Osteoblast (primary cell): ENCODE data around the gene SH3RF3. TPM values are rescaled to one million over a fixed set of nuclear protein-coding genes. Genes with fewer than 3 reads are reported as not detected.

Experiments
- DNase-seq: peaks from one replicate; pipeline ENCODE4 v3.0.0; 2011; ENCODE audit warnings: low spot score, mixed read lengths; ENCODE audit not compliant: insufficient read length; ENCODE audit errors: missing footprints
- H2AFZ ChIP-seq: 2 replicates; pipeline ENCODE4 v1.6.0; 2011; ENCODE audit warnings: mild to moderate bottlenecking, low read length
- H3K27ac ChIP-seq: 2 replicates; pipeline ENCODE4 v1.5.1; 2011; ENCODE audit warnings: mild to moderate bottlenecking, low read depth, low read length, moderate library complexity
- H3K27me3 ChIP-seq: 2 replicates; pipeline ENCODE4 v1.6.0; 2012; ENCODE audit warnings: mild to moderate bottlenecking, control low read depth, inconsistent platforms, low read length, moderate library complexity; ENCODE audit not compliant: insufficient read depth
- H3K36me3 ChIP-seq: 2 replicates; pipeline ENCODE4 v1.5.1; 2011; ENCODE audit warnings: mild to moderate bottlenecking, low read length, control low read depth, moderate library complexity; ENCODE audit not compliant: insufficient read depth
- H3K4me1 ChIP-seq: 2 replicates; pipeline ENCODE4 v1.5.1; 2011; ENCODE audit warnings: mild to moderate bottlenecking, low read length, control low read depth, moderate library complexity; ENCODE audit not compliant: insufficient read depth
- H3K4me2 ChIP-seq: 2 replicates; pipeline ENCODE4 v1.6.0; 2011; ENCODE audit warnings: mild to moderate bottlenecking, low read length; ENCODE audit not compliant: insufficient read depth
- H3K4me3 ChIP-seq: fragments of 200-600 bp; sonication (generic); 3 replicates; pipeline ENCODE4 v1.5.1; 2012; ENCODE audit warnings: mild to moderate bottlenecking, low read length, inconsistent platforms; ENCODE audit not compliant: insufficient read depth
- H3K79me2 ChIP-seq: 2 replicates; pipeline ENCODE4 v1.6.0; 2012; ENCODE audit warnings: mild to moderate bottlenecking, low read length, control low read depth, inconsistent platforms; ENCODE audit not compliant: insufficient read depth
- H3K9me3 ChIP-seq: 2 replicates; pipeline ENCODE4 v1.5.1; 2011; ENCODE audit warnings: low read depth, low read length, control low read depth
- H4K20me1 ChIP-seq: 2 replicates; pipeline ENCODE4 v1.6.0; 2012; ENCODE audit warnings: mild to moderate bottlenecking, low read length, control low read depth; ENCODE audit not compliant: insufficient read depth
- total RNA-seq: library from RNA; depleted of rRNA; stranded (reverse); fragments of >200 nt; gene quantifications from 2 replicates; pipeline ENCODE4 v1.2.3, GENCODE V29; 2012
- TF ChIP-seq, protein P1 (sequence below): IDR thresholded peaks from 2 replicates; pipeline ENCODE4 v1.5.1; 2011; ENCODE audit warnings: mild to moderate bottlenecking, low read depth, low read length, moderate library complexity; ENCODE audit errors: extremely low read depth

SH3RF3 gene
- total RNA-seq, 1 donor: 14.8 TPM

DNA sequence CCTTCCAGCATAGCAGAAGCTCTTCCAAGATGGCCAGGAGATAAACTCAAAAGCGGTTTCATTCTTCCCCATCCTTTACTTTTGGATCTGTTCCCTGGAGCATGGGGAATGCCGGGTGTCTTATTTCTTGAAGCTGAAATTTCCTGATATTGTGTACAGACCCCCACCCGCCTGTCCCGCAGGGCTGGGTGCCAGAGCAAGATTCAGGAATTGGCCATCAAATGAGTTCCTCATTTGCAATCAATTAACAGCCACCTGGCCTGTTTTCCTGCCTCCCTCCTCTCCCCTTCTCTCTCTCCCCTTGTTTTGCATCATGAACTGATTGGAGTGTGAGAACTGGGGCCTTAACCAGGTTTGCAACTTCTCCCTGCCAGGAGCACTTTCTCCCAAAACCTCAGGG lies 202.1 kb downstream of the SH3RF3 start:
- H3K9me3 ChIP-seq: no peaks in the 10 kb centered on the region
- no peak overlapping the region for H3K4me2 ChIP-seq
- DNase-seq: no peak
- peaks cover 69% of the 10 kb centered on the region for H3K4me1 ChIP-seq
- peak overlapping the region; percentile 93 for H3K27ac ChIP-seq
- TF ChIP-seq, protein P1, sequence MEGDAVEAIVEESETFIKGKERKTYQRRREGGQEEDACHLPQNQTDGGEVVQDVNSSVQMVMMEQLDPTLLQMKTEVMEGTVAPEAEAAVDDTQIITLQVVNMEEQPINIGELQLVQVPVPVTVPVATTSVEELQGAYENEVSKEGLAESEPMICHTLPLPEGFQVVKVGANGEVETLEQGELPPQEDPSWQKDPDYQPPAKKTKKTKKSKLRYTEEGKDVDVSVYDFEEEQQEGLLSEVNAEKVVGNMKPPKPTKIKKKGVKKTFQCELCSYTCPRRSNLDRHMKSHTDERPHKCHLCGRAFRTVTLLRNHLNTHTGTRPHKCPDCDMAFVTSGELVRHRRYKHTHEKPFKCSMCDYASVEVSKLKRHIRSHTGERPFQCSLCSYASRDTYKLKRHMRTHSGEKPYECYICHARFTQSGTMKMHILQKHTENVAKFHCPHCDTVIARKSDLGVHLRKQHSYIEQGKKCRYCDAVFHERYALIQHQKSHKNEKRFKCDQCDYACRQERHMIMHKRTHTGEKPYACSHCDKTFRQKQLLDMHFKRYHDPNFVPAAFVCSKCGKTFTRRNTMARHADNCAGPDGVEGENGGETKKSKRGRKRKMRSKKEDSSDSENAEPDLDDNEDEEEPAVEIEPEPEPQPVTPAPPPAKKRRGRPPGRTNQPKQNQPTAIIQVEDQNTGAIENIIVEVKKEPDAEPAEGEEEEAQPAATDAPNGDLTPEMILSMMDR: no peak
- no peak overlapping the region for H2AFZ ChIP-seq
- H4K20me1 ChIP-seq: no peaks in the 10 kb centered on the region
- H3K79me2 ChIP-seq: peaks cover 44% of the 10 kb centered on the region
- no peak overlapping the region for H3K4me3 ChIP-seq
- no peaks in the 10 kb centered on the region for H3K36me3 ChIP-seq
- no peaks in the 10 kb centered on the region for H3K27me3 ChIP-seq

DNA sequence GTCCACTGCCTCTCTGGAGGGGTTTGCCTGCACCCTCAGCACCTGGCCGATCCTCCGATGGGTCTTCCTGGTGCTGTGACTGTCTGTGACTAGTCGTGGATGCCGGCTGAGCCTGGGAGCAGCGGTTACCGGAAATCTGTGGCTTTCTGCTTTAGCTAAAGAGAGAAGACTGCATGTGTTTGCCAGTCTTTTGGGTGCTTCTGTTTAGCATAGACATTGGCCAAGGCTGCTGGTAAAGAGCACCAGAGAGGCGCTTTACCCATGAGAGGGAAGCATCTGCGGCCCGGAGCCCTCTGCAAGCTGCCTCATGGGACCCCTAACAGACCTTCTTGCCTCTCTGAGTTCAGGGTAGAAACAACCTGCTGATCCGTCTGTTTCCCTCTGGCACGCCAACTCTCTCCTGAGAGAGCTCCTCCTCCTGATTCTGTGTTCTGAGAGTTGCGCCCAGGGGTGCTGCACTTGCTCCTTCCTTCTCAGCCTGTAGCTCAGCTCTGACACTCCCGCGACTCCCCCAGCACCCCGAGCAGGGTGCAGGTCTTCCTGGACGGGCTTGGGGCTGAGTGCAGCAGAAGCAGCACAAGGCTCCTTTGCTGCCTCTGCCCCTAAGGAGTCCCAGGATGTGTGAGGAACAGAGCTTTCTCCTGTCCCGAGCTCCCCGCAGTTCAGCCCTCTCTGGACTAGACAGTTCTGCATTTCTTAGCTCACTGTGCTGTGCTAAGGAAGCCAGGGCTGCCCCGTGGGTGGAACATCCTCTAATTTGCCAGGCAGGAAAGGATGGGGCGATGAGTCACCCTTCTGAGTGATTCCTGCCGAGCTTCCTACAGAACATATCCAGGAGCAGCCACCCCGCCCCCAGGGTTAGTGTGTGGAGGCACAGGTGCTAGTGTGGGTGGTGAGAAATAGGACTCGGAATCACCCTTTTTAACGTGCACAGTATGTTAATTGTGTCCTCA lies 203.2 kb downstream of the SH3RF3 start:
- TF ChIP-seq, protein P1: no peak
- Histone ChIP-seq H4K20me1 (no peaks in the 10 kb centered on the region), H3K27me3 (no peaks in the 10 kb centered on the region), H3K4me3 (peak overlapping the region; percentile 64), H3K4me1 (peaks cover 72% of the 10 kb centered on the region), H3K4me2 (peak overlapping the region; percentile 80), H3K36me3 (no peaks in the 10 kb centered on the region), H3K9me3 (no peaks in the 10 kb centered on the region), H3K79me2 (peaks cover 41% of the 10 kb centered on the region), H3K27ac (peak overlapping the region; percentile 93), H2AFZ (peak overlapping the region; percentile 65)
- DNase-seq: peak; percentile 95

DNA sequence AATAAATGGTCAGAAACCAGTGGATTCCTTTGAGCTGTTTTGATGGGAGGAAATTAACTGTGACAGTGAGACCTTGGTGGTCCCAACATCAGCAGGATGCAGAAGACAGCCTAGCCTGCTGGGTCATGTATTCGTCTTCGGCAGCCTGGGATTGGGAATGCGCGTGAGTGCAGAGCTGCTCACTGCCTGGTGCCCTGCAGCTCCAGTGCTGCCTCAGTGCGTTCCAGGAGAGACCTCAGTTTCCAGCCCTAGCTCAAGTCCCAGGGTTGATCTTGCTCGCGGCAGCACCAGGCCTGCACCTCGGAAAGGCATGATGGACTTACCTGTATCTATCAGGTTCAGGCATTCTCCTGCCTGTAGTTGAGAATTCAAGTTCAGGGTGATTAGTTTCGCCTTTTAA lies 203.9 kb downstream of the SH3RF3 start:
- peak overlapping the region; percentile 80 for H3K4me2 ChIP-seq
- H2AFZ ChIP-seq: no peak overlapping the region
- peaks cover 75% of the 10 kb centered on the region for H3K4me1 ChIP-seq
- DNase-seq: no peak
- no peak overlapping the region for H3K4me3 ChIP-seq
- peaks cover 43% of the 10 kb centered on the region for H3K79me2 ChIP-seq
- no peaks in the 10 kb centered on the region for H4K20me1 ChIP-seq
- no peaks in the 10 kb centered on the region for H3K36me3 ChIP-seq
- TF ChIP-seq, protein P1: no peak
- H3K27me3 ChIP-seq: no peaks in the 10 kb centered on the region
- H3K27ac ChIP-seq: peak overlapping the region; percentile 93
- H3K9me3 ChIP-seq: no peaks in the 10 kb centered on the region
